Measurements from ENCODE around the gene TESMIN. TPM values are rescaled to one million over a fixed set of nuclear protein-coding genes. Genes with fewer than 3 reads are reported as not detected.

TESMIN gene
- total RNA-seq, 1 experiment from 2014 or later, result 9.7 TPM

GRCh38 chr11:68664141-68664540 is 87.2 kb downstream of the TESMIN start:
- TF ChIP-seq, protein P1, sequence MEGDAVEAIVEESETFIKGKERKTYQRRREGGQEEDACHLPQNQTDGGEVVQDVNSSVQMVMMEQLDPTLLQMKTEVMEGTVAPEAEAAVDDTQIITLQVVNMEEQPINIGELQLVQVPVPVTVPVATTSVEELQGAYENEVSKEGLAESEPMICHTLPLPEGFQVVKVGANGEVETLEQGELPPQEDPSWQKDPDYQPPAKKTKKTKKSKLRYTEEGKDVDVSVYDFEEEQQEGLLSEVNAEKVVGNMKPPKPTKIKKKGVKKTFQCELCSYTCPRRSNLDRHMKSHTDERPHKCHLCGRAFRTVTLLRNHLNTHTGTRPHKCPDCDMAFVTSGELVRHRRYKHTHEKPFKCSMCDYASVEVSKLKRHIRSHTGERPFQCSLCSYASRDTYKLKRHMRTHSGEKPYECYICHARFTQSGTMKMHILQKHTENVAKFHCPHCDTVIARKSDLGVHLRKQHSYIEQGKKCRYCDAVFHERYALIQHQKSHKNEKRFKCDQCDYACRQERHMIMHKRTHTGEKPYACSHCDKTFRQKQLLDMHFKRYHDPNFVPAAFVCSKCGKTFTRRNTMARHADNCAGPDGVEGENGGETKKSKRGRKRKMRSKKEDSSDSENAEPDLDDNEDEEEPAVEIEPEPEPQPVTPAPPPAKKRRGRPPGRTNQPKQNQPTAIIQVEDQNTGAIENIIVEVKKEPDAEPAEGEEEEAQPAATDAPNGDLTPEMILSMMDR (IDR thresholded peaks at IDR 0.05; ENCODE audit: unreplicated experiment), result no peak
- intact Hi-C loops (cut with micrococcal nuclease; ENCODE audit: unreplicated experiment), result no loop called here
- Mint-ChIP-seq H3K27ac (ENCODE audit: unreplicated experiment) (no peak overlapping the region), H3K4me1 (ENCODE audit: low read depth, unreplicated experiment) (no peaks in the 10 kb centered on the region), H3K4me3 (ENCODE audit: low read depth, unreplicated experiment) (no peak overlapping the region), H3K36me3 (ENCODE audit: insufficient read depth, unreplicated experiment) (no peaks in the 10 kb centered on the region), H3K27me3 (ENCODE audit: unreplicated experiment) (peaks cover 83% of the 10 kb centered on the region), H3K9me3 (ENCODE audit: low read depth, unreplicated experiment) (no peaks in the 10 kb centered on the region)
- DNase-seq, result no peak
- CTCF ChIA-PET, result no interaction called here
- no TSS peak for BruUV-seq (replicated peaks)

DNA sequence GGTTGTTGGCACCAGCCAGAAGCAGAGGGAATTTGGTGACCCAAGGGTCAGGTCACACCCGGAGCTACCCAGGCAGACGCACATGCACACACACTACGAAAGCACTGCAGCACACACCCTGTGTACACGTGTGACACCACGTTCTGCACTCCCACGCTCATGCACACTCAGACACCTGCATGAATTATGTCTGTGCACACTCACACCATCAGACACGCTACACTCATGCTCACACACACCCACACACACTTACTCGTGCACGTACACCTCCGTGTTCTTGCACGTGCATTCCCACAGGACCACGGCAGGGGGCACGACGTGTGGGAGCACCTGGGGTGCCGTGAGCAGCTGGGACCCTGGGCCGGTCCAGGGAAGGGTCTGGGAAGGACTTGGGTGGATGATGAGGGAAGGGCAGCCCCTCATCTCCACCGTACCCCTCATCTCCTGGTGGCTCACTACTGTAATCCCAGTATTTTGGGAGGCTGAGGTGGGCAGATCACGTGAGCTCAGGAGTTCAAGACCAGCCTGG is 87.8 kb downstream of the TESMIN start:
- BruUV-seq (replicated peaks), result no TSS peak
- Mint-ChIP-seq H3K4me3 (ENCODE audit: low read depth, unreplicated experiment) (no peak overlapping the region), H3K27me3 (ENCODE audit: unreplicated experiment) (peaks cover 88% of the 10 kb centered on the region), H3K27ac (ENCODE audit: unreplicated experiment) (no peak overlapping the region), H3K9me3 (ENCODE audit: low read depth, unreplicated experiment) (no peaks in the 10 kb centered on the region), H3K36me3 (ENCODE audit: insufficient read depth, unreplicated experiment) (no peaks in the 10 kb centered on the region), H3K4me1 (ENCODE audit: low read depth, unreplicated experiment) (no peaks in the 10 kb centered on the region)
- no peak for DNase-seq
- TF ChIP-seq, protein P1 (IDR thresholded peaks at IDR 0.05; ENCODE audit: unreplicated experiment), result no peak
- CTCF ChIA-PET, result no interaction called here
- intact Hi-C loops (cut with micrococcal nuclease; ENCODE audit: unreplicated experiment), result no loop called here

DNA sequence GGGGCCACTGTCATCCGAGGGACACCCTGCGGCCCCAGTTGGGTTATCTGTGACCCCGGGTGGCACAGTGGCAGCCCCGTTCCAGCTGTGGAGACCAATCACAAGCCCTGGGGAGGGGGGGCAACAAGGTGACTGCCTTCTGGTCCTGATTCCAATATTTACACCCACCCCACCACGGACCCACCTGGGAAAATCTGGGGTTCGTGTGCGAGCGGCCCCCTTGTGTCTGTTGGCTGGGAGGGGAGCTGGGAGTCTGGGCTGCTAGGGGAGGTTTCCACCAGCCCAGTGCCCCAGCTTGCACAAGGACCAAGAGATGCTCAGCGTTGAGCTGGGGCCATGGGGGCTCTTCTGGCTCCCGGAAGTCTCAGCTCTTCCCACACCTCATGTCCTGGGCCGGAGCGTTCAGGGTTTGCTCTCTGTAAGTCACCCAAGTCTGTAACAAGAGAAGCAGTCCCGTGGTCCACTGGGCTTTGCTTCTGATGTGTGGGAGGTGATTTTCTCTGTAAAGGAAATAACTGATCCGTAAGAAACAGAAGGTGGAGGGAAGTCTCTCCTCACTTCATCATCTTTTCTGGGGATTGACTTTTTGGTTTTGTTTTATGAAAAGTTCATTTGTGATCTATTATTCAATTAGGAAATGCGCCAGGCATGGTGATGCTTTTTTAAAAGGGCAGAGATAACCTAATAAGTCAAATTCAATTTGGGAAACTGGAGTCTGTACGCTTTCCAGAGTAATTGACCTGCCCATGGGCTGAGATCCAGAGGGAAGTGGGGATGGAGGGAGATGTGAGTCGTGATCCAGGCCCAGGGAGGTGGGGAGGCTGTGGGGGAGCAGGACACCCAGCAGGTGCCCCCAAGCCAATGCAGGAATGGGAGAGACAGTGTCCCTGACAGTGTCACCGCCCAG is 89.4 kb downstream of the TESMIN start:
- intact Hi-C loops (cut with micrococcal nuclease; ENCODE audit: unreplicated experiment), result no loop called here
- Mint-ChIP-seq H3K4me3 (ENCODE audit: low read depth, unreplicated experiment) (no peak overlapping the region), H3K36me3 (ENCODE audit: insufficient read depth, unreplicated experiment) (no peaks in the 10 kb centered on the region), H3K27me3 (ENCODE audit: unreplicated experiment) (peaks cover 99% of the 10 kb centered on the region), H3K9me3 (ENCODE audit: low read depth, unreplicated experiment) (no peaks in the 10 kb centered on the region), H3K27ac (ENCODE audit: unreplicated experiment) (no peak overlapping the region), H3K4me1 (ENCODE audit: low read depth, unreplicated experiment) (no peaks in the 10 kb centered on the region)
- no peak for DNase-seq
- BruUV-seq (replicated peaks), result no TSS peak
- TF ChIP-seq, protein P1 (IDR thresholded peaks at IDR 0.05; ENCODE audit: unreplicated experiment), result no peak
- CTCF ChIA-PET, result no interaction called here

GRCh38 chr11:68661014-68661413 is 90.3 kb downstream of the TESMIN start:
- TF ChIP-seq, protein P1 (IDR thresholded peaks at IDR 0.05; ENCODE audit: unreplicated experiment), result no peak
- H3K4me1 Mint-ChIP-seq (ENCODE audit: low read depth, unreplicated experiment), result no peaks in the 10 kb centered on the region
- H3K36me3 Mint-ChIP-seq (ENCODE audit: insufficient read depth, unreplicated experiment), result no peaks in the 10 kb centered on the region
- H3K9me3 Mint-ChIP-seq (ENCODE audit: low read depth, unreplicated experiment), result no peaks in the 10 kb centered on the region
- H3K27me3 Mint-ChIP-seq (ENCODE audit: unreplicated experiment), result peaks cover 95% of the 10 kb centered on the region
- CTCF ChIA-PET, result no interaction called here
- no peak for DNase-seq
- H3K4me3 Mint-ChIP-seq (ENCODE audit: low read depth, unreplicated experiment), result no peak overlapping the region
- intact Hi-C loops (cut with micrococcal nuclease; ENCODE audit: unreplicated experiment), result no loop called here
- no peak overlapping the region for H3K27ac Mint-ChIP-seq (ENCODE audit: unreplicated experiment)
- BruUV-seq (replicated peaks), result no TSS peak
